Stimulated activated CD8-positive, alpha-beta memory T cell treated with anti-CD3 and anti-CD28 coated beads, Interleukin-15, amount 100 ng/mL, for 1 hour (primary cell): ENCODE data around the gene EFNA2.
A peak's percentile ranks its signal among the peaks of the same experiment; 100 is the strongest.

ENCODE experiments used
- DNase-seq: peaks from one replicate; pipeline ENCODE4 v3.0.0-alpha.2; 2020; ENCODE audit warnings: low read depth

EFNA2 gene

DNA sequence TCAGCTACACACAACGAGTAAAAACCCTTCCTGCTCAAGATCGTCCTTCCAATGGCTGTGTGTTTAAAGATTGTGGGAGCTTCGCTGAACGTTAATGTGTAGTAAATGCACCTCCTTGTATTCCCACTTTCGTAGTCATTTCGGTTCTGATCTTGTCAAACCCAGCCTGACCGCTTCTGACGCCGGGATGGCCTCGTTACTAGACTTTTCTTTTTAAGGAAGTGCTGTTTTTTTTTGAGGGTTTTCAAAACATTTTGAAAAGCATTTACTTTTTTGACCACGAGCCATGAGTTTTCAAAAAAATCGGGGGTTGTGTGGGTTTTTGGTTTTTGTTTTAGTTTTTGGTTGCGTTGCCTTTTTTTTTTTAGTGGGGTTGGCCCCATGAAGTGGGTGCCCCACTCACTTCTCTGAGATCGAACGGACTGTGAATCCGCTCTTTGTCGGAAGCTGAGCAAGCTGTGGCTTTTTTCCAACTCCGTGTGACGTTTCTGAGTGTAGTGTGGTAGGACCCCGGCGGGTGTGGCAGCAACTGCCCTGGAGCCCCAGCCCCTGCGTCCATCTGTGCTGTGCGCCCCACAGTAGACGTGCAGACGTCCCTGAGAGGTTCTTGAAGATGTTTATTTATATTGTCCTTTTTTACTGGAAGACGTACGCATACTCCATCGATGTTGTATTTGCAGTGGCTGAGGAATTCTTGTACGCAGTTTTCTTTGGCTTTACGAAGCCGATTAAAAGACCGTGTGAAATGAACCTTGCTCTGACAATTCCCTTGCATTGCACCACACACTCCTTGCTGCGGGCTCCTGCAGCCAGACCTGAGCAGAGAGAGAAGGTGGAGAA, 13.0 kb upstream of the EFNA2 start:
- no peak for DNase-seq

DNA sequence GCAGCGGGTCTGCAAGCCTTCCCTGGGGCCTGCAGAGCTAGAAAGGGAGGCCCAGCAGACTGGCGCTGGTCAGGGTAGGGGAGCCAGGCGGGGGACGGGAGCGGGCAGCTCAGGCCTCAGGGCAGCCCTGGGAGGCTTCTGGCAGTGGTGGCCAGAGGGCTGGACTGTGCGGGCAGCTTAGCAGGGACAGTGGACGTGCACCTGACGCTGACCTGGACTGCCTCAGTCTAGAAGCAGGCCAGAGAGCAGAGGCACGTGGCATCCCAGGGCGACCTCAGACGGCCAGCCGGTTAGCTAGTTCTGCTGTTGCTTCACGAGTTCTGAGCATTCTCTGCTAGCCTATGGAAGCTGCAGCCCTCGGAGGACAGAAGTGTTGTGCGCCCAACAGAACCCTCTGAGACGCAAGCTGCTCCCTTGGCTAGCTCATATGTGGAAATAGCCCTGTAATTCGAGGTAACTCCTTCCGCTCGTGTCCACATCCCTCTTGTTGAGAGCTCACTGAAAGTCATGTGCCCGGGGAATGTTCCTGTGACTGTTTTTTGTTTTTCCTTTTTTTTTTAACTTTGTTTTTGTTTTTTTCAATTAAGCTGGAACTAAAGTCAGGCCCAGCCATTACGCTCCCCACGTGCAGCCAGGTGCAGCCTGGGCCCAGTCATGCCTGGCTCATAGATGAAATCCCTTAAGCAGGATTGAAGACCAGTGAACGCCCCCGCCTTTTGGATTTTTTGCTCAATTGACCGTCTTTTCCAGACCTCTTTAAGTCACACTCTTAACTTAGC, 12.2 kb upstream of the EFNA2 start:
- no peak for DNase-seq

DNA sequence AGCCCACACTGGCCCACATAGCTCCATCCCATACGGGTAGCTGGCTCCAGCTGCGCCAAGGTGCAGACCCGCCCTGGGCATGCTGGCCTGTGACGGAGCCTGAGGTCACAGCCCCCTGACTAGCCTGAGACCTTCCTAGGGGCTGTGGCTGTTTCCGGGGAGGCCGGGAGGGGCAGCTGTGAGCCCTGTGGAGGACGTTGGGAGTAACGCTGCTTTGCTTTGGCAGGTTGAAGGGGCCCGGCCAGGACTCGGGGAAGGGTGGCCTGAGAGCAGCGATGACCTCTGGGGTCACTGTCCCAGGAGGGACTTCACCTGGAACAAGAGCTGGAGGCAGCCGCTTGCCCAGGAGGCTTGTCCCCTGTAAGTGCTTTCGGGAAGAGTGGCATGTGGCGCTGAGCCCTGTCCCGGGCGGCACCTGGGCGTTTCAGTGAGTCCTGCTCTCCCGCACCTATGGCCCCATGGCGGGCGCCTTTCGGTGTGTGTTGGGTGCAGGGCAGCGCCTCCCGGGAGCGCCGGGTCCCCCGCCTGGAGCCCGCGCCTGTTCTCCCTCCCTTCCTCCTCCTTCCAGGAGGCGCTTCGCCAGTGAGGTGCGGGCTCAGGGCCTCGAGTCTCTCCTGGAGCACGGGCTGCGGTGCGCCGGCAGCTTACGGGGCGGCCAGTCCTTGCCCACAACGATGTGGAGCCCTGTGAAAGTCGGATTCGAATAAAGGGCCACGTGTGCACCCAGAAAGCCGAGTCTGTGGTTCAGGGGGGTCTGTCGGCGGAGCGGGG, 11.4 kb upstream of the EFNA2 start:
- no peak for DNase-seq

DNA sequence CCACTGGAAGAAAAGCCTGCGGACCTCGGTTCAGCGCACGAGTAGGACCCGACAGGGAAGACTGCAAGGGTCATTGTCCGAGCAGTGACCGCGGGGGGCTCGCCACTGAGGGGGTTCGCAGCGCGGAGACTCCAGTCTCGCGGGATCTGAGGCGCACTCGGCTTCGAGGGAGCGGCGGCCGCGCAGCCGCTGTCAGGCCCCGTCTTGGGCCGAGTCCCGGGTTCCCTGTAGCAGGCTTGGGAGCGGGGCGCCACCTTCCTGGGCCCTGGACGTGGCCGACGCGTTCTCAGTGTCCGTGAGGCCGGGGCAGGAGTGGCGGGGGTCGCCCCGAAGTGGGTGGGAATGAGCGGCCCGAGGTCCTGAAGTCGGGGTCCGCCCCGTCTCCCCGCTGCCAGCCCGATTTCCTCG, 10.8 kb upstream of the EFNA2 start:
- no peak for DNase-seq

DNA sequence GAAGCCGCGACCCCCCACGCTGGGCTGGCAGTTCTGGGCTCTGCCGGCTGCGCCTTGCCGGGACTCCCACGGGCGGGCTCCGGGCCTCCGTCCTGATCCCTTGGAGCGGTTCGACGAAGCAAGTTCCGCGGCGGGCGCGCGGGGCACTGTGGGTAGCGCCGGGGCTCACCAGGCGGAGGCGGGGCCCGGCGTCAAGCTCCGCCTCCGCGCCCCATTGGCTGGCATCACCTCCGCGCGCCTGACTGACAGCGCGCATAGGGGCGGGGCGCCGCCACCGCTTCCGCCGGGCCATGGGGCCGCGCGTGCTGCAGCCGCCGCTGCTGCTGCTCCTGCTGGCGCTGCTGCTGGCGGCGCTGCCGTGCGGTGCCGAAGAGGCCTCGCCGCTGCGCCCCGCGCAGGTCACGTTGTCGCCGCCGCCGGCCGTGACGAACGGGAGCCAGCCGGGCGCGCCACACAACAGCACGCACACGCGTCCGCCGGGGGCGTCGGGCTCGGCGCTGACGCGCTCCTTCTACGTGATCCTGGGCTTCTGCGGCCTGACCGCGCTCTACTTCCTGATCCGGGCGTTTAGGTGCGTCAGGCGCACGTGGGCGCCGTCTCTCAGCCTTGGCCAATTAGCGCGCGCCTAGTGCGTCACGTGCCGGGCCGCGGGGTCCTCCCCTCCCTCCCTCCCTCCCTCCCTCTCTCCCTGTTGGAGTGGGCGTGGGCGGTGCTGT, 10.3 kb upstream of the EFNA2 start, which contains the start of gene FAM174C:
TSS of gene FAM174C (plus strand) at position 271 of the 716 bp plus-strand sequence. CDS start at position 291, 20 bp downstream.
- DNase-seq: peak; percentile 93

DNA sequence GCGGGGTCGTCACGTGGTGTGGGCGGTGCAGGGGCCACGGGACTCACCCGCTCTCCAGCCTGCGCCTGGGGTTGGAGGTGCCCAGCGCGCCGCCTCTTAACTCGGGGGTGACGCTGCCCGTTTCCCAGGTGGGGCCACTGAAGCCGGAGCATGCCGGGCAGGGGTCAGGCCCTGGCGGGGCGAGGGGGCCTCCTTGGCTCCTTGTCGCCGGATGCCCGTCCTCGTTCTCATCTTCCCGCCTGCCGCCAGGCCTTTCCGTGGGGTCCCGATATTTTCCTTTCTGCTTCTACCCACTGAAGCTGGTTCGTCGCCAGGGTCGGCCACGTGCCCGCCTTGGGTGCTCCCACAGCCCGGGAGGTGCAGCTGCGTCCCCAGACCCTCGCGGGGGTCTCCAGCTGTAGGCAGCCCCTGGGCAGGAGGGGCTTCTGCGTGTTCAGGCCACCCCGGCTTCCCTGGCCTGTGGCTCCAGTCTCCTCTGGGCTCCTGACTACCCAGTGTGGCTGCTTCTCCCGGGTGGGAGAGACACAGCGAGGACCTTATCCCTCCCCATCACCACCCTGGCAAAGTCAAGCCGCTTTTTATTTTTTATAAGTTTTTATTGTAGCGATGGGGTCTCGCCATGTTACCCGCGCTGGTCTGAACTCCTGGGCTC, 9.6 kb upstream of the EFNA2 start:
- DNase-seq: no peak

DNA sequence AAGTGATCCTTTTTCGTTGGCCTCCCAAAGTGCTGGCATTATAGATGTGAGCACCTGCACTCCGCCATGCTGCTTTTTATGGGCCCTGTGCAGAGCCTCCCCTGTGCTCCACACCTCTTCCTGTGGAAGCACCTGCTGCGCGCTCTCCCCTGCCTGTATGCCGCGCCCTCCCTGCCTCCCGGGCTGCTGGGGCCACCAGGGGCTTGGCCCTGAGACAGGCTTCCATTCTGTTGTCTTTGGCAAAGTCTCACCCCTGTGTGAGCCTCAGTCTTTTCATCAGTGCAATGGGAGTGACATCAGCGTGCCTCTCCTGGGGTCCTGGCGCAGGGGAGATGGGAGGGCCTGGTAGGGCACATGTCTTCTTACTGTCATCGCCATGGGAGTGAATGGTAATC, 9.0 kb upstream of the EFNA2 start:
- no peak for DNase-seq

DNA sequence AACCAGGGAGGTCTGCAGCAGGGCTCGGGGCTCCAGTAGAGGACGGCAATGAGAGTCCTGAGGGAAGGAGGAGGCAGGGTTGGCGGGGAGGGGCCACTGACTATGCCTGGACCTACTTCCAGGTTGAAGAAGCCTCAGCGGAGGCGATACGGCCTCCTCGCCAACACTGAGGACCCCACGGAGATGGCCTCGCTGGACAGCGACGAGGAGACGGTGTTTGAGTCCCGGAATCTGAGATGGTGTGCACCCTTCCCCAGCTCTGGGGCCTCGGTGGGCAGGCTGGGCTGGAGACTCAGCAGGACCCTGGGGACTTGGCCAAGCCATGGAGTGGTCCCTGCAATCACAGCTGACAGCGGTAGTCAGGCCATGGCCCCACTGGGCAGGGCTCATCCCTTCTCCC, 8.6 kb upstream of the EFNA2 start:
- DNase-seq: no peak

DNA sequence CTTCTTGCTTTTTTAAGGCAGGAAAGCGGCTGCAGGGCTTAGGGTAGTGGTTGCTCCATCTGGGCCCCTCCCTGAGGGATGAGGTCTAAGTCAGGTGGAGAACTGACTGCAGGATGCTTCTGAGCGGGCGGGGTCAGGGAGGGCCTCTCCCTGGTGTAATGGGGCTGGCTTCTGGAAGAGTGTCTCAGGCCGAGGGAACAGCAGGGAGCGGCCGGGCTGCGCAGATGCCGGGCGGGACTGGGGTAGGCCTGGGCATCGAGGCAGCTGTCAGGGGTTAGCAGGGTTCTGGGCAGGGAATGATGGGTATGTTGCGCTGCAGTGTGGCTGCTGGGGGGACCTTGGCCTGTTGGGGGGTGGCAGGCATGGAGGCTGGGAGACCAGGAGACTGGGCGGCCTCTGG, 7.6 kb upstream of the EFNA2 start:
- no peak for DNase-seq

DNA sequence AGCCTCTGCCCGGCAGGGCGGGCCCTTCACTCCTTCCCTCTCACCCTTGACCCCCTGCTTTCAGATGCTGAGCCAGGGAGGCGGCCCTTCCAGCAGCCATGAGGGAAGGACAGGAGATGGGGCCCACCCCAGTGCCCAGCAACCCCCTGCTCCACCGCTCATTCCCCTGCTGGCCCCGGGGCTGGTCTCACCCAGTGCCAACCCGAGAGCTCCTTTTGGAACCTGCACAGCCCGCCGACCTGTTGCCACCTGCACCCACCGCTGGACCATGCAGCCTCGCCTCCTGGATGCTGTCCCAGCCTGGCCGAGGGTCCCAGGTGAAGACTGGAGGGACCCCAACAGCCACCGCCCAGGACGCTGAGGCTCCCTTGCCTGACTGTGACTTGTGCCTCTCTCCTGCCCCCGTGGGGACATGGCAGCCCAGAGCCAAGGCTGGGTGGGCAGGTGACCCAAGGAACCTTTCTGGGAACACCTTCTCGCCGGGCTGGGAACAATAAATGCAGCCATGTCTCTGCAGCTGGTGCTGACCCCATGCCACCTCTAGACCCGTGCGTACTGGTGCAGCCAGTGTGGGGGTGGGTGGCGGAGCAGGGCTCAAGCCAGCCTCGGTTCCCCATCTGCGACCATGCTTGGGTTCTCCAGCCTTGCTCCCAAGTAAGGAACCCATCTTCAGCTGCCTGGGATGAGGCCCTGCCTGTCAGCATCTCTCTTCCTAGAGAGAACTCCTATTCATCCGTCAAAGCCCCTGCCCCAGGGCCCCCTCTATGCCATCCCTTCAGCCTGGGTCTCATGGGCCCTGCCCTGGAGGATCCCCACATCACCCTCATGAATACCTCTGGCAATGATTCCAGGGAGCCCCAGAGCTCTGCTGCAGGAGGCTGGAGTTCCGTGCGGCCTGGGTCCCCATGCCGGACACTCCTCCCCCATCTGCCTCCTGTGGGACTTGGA, 6.7 kb upstream of the EFNA2 start:
- no peak for DNase-seq

DNA sequence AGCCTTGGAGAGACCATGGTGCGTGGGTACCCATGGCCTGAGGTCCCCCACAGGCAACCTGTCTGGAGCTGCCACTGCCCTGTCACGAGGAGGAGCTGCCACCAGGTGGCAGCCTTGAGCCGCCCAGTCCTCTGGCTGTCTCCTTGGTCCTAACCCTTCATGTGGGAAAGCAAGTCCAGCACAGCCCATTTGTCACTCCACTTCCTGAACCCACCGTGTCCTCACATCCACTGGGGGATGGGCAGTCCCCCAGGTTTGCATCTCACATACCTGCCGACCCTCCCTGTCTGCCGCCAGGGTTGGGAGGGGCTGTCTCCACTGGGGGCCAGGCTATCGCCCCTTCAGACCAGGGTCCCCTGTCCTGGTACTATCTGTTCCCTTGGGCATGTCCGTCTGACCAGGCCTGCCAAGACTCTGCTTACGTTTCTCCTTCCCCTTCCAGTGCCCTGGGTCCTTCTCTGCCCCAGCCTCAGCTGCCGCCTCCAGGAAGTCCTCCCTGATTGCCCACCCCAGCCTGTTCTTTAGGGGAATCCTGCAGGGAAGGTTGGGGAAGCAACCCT, 5.8 kb upstream of the EFNA2 start:
- peak; percentile 58 for DNase-seq

DNA sequence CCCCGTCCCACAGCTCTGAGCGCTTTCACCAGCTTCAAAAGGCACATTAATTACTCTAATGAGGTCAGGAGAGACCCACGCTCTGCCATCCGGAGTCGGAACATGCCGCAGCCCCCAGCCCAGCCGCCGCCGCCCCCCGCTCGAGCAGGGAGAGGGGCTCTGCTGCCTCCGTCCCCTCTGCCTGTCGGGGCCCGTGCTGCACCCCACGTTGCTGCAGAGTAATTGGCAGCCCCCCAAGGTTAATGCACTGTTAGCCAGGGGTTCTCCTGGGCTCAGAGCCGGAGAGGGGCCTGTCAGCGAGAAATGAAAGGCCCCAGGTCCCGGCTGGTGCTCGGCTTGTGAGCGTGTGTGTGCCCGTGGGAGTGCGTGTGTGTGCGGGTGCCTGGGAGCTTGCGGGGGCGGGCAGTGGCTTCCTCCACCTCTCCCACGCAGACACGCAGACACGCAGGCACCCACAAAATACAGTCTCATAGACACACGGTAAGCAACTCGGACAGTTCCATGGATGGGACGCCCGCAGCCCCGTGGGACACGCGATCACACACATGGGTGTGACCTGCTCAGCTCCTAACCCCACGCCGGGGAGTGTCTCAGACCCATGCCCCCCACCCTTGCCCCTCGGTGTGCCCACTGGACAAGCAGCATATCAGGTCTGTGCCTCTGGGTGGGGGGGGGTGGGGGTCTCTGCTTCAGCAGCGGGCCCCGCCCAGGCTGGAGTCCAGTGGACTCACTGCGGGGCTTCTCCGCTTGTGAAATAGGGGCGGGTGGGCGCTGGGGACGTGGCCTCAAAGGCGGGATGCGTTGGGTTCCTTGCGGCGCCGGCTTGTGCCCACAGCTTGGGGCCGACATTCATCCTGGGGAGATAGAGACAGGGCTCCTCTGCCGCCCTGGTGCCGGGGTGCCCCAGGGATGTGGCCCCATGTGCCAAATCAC, 4.8 kb upstream of the EFNA2 start:
- DNase-seq: no peak

DNA sequence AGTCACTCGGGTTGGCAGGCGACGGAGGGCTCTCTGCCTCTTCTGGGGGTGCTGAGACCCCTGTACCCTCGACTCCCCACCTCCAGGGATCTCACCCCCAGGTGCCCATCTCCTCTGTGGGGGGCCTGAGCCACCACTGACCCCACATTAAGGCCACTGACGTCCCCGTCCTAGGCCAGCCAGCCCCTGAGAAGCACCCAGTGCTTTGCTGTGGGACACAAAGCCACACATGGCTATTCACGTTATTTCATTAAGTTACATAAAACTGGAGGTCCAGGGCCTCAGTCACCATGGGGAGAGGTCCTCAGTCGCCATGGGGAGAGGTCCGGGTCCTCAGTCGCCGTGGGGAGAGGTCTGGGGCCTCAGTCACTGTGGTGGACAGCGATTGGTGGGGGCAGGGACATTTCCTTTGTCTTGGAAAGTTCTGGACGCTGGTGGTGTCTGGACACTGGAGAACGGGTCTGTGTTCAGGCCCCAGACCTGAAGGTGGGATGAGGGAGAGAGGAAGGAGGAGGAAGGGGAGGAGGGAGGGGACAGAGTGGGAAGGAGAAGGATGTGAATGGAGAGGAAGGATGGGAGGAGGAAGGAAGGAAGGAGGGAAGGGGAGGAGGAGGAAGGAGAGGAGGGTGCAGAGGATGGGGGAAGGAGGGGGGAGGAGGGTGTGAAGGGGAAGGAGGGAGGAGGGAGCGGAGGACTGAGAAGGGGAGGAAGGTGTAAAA, 3.9 kb upstream of the EFNA2 start:
- no peak for DNase-seq

DNA sequence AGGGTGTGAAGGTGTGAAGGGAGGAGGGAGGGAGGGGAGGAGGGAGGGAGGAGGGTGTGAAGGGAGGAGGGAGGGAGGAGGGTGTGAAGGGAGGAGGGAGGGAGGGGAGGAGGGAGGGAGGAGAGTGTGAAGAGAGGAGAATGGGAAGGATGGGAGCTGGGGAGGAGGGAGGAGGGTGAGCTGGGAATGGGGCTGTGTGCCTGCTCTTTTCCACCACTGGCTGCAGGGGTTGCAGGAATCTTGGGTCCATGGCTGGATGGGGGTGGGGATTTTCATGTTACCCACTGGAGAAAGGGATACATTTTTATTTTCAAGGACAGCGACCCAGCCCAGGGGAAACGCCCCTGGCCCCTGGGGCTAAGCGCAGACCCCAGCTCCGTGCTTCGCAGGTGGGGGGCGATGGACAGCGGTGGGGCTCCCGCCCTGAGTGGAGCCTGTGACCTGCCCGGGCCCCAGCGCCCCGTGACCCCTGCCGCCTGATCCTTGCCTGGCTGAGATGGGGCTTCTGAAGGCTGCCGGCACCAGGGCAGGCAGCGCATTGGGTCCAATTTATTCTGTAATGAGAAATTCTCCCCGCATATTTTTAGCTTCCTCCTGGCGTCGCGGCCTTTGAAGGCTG, 3.0 kb upstream of the EFNA2 start:
- no peak for DNase-seq

DNA sequence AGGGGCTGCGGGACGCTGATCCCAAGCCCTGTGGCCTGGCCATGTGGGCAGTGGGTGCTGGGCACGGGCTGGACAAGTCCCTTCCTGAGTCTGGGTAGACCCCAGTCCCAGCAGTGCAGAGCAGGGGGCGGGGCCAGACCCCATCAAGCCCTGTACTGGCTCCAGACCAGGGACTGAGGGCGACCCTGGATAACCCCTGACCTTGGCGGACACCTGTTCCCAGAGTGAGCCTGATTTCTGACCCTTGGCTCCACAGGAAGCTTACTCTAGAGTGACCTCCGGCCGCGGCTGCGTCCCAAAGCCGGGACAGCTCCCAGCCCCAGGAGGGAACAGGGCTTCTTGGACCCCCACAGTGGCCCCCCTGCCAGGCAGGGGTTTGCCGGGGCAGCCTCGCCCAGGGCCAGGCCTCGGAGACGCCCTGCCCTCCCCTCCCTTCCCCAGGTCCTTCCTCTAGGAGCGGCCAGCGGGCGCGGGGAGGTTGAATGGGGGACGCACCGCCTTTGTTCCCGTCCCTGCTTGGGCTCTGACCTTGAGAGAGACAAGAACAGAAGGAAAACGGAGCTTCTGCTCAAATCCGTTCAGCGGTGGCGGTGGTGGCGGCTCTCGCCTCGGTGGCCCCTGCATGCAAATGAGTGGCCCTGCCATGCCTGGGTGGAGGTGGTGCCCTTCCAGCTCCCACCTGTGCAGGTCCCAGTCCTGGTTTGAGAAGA, 2.3 kb upstream of the EFNA2 start:
- DNase-seq: no peak

DNA sequence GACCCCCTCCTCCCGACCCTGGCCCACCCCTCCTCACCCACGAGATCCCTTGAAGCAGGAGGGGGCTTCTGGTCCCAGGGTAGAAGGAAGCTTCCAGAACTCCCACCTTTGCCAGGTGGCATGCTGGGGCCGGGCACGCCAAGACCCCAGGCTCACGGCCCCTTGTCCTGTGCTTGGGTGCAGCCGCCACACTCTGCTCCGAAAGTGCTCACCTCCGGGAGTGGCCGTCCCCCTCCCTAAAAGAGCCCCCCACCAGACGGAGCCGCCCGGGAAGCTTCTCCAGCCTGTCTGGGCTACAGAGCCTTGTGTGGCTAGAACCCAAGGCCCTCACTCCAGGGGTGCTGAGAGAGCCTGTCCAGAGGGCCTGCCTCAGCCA, 1.8 kb upstream of the EFNA2 start:
- no peak for DNase-seq
